Epidermal melanocyte (primary cell): ENCODE data around the gene ACSBG1.

Experiments used
- DNase-seq: peaks from one replicate; pipeline ENCODE4 v3.0.0; 2011; ENCODE audit warnings: low spot score; ENCODE audit not compliant: insufficient read length

ACSBG1 gene

DNA sequence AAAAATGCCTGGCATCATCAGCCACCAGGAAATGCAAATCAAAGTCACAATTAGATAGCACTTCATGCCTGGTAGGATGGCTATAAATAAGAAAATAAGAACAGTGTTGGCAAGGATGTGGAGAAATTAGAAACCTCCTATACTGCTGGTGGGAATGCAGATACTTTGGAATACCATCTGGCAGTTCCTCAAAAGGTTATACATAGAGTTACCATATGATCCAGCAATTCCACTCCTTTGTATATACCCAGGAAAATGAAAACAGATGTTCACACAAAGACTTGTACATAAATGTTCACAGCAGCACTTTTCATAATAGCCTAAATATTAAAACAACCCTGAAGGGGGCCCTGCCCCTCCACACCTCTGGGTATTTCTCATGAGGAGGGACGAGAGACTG lies 13.7 kb downstream of the ACSBG1 start:
- DNase-seq = no peak

DNA sequence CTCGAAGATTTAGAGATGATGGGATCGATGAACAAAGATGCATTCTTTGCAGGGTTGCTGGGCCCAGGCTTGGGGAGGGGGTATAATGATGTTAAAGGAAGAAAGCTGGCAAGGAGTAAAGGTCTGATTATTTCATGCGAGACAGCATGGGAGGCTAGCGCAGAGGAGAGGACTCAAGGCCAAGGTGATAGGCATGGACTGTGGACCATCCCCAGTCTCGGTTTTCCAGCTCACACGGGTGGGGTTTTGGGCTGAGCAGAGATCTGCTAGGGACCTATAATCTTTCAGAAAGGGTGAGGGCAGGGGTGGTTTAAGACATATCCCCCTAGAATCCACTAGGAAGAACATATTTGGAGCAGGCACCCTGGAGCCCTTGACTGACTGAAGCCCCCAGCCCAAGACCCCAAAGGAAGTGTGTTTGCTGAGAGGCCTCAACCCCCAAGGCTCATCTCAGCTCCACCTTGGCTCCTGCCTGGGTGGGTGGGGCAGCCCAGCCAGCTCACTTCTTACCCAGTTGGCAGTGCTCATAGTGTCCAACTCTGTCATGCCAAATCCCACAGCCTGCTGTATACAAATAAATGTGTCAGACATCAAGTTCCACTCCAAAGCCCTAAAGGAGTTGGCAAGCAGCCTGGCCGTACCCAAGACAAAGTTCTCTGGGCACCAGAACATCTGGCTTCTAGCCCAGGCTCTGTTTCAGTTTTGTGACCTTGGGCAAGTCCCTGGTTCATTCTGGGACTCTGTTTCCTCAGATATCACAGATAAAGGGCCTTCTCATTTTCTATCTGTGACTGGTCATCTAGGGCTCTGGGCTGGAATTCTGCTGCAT lies 17.9 kb downstream of the ACSBG1 start:
- no peak for DNase-seq

DNA sequence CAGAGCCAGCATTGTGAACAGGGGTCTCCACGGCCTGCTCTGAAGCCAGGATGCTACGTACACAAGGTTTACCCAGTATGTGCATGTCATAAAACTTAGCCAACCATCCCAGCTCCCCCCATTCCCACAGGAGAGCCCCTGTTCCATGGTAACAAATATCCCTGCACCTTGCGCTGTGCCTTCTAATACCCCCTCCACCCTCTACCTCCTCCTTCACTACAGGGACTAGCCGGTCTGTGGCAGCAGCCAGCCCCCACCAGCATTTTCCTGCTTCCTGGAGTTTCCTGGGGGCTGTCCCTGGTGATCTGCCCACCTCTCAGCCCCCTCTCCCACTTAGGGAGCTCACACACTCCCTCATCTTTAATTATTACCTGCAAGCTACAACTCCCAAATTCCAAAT lies 20.4 kb downstream of the ACSBG1 start:
- no peak for DNase-seq

DNA sequence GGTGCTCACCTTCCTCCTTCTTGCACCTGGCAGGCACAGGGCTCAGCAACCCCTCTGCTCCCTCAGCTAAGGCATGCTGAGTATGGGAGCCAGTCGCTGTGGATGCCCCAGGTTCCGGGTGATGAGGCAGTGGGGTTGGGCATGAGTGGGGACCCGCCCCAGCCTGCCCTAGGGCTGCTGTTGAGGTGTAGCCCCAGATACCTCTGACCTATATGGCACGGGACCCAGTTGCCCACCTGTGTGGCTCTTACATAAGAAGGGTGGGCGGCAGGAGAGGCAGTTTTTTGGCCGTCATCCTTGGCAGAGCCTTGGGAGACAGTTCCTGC lies 21.0 kb downstream of the ACSBG1 start:
- DNase-seq = no peak

DNA sequence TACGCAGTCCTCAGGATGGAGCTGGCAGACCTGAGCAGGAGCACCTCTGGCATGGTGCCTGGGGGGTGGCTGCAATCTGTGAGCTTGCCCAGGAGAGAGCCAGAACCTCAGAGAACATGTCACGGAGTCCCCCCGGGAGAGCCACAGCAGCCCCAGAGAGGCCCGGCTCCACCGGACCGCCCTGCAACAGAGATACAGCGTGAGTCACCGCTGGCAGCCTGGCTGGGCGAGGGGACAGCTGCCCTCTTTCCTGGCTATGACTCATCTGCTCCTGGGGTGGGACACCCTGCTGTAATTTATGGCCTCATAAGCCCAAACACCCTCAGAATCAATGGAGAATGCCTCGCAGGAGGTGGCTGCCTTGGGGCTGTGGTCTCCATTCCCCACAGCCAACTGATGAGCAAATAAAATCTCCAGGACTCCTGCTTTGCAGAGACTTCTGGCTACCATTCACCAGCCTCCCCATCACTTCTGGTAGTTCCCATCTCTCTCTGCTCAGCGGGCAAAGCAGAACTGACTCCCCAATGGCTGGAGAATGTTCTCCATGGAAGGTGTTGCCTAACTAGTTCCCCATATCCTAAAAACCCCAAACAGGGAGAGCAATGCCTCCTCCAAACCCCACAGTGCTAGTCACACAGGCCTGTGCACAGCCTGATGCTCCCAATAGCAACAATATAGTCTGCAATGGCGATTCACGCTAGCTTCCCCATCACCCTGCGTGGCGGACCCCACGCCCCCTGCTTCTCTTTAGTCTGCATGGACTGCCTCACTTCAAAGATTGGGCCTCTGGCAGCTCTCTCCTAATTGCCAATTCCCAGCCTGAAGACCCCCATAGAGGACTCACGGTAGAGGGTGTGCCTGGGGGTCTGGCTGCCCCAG lies 21.6 kb downstream of the ACSBG1 start:
- peak; percentile 42 for DNase-seq

DNA sequence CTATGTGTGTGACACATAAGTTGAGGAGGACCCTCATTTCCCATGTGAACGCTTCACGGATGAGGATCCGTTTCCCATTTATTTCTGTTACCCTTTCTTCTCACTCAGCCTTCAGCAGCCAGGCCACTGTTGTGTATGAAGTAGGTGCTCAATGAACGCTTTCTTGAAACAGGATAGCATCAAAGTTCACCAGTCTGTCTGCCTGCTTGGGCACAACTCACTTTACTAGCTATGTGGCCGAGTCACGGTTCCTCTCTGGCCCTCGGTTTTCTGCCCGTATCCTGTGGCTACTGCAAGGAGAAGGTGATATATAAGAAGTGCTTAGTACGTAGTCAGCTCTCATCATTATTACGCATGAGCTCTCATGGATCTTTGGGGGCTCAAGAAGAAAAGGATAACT lies 22.4 kb downstream of the ACSBG1 start:
- no peak for DNase-seq

DNA sequence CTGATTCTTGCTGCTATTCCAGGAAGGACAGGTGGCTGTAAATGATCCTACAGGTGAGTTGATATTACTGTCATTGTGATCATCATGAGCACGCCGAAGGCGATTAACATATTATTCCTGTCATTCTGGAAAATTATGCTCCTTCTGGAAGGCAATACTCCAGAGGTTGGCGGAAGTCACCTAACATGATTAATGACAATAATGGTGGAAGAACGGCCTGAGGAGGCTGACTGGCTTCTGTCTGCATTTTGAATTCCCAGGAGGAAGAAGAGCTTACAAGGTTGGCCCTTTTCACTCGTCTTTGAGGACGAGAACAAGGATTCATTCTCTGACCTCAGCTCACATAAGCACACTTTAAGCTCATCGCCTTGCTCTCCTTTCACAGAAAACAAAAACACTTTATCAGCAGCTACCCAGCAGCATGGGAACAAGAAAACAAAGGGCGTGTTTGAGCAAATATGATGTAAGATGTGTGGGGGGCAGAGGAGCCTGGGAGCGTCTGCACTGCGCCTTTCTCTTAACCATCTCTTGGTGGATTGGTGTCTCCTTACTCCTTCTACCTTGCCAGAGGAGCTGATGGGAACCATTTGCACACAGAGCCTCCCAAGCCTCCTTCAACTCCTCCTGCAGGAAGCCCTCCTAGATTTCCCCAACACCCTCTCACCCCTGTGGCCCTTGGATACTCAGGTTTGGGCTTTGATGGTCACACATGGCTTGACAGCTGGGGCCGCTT lies 23.0 kb downstream of the ACSBG1 start:
- no peak for DNase-seq

DNA sequence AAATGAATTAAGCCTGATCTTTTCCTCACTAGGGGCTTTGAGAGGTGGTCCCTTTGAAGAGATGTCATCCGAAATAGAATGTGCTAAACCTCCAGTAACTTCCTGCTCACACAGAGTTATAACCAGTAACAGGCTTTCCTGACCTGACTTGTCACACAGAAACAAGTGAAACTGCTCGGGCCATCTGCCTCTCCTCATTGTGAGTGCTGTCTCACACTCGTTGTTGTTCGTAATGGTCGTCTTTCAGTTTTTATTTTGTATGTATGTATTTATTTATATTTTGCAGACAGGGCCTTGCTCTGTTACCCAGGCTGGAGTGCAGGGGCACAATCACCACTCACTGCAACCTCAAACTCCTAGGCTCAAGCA lies 24.0 kb downstream of the ACSBG1 start:
- DNase-seq = no peak

DNA sequence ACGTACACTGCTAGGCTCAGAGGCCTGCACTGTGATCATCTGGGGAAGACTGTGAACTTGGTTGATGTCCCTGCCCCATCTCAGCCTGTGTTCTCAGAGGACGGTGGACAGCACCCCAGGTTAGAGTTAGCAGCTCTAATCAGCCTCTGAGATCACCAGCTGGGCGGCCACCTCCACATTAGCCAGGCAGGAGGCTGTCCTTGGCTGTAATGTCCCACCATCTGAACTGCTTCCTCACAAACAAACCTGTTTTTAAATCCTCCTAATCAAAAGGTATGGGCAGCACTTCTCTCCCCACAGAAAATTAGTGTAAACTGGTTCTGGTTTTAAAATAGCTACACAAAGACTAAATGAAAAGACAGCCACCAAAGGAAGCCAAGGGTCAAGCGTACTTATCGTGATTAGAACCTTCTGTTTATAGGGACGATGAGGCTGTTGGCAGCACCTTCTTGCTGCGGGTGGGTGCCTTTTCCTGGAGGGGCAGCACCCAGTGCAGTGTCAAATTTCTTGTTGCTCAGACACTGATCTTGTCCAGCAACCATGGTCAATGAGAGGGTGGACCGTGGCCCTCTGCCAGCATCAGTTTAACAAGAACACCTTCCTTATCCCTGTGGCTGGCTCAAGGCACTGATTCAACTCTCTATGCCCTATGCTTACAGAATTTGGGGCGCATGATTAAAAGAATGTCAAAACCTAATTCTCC lies 24.6 kb downstream of the ACSBG1 start:
- no peak for DNase-seq

DNA sequence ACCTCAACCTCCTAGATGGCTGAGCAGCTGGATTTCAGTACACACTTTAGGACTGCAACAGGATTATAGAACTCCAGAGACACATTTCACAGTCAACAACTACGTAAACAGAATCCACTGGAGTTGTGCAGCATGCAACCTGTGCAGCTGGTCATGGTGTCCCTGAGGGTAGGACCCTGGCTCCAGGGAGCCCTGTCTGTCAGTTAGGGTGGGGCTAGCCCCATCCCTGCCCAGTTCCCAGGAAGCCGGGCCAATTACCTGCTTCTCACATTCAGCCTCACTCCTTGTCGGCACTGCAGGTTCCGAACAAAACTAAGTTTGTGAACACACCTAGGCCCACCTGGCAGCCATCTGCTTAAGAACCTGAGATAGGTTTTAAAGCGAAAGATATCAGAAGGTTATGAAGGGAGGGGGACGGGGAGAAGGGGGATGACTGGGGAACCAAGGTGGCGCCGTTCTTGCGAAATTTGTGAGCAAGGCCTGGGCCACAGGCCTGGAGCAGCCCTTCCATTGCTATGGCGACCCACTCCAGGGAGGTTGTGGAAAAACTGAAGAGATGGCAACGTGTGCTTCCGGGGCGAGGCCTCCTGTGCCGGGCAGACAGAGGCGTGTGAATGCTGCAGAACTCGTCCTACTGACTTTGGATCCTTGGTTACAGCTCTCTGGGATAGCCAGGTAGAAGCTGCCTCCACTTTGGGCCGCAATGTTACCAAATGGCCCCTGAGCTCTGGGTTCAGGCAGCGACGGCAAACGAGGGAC lies 25.3 kb downstream of the ACSBG1 start:
- no peak for DNase-seq

DNA sequence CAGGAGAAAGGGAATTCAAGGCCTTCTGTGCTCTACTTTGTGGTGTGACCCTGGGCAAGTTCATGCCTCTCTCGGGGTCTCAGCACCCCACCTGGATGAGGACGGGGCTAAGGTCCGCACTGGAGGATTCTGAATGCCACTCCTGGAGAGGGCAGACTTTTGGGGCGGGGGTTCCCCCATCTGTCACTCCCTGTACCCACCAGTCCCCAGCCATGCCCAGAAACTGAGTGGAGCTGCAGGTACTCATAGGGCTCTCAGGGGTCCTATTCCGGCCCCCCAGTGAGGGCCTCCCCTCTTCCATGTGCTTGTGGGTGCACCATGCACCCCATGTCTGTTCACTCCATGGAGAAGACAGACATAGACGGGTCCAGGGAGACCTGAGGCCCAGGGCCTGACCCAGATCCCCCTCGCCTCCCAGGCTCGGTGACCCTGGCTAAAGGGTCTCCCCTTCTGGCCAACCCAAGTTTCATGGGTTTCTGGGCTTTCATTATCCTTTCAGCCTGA lies 26.0 kb downstream of the ACSBG1 start:
- no peak for DNase-seq

DNA sequence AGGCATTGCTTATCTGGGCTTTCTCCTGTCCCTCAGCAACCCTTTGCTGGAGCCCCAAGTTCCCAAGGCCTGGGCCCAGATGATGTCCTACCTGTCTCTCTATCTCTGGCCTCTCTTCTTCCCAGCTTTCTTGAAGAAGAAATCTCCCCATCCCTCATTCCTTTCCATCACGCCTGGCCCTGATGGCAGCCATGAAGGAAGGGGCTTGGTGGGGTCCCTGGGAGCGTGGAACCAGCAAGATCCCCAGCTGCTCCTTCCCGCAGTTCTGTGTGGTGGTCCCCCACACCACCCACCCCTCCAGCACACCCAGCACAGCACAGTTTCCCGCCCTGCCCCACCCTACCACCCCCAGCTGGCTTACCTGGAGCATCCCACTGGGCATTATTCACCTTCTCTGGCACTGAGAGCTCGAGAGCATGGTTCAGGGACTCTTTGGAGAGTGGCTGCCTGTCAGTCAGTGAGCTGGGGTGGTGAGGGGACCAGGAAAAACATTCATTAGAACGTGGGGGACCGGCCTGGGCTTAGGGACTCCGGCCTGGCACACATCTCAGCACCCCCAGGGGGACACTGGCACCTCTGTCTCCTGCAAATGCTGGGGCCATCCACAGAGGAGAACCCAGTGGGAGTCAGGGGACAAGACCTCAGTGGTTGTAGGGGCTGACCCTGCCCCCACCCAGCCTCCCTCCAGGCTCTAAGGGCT lies 26.6 kb downstream of the ACSBG1 start:
- no peak for DNase-seq

DNA sequence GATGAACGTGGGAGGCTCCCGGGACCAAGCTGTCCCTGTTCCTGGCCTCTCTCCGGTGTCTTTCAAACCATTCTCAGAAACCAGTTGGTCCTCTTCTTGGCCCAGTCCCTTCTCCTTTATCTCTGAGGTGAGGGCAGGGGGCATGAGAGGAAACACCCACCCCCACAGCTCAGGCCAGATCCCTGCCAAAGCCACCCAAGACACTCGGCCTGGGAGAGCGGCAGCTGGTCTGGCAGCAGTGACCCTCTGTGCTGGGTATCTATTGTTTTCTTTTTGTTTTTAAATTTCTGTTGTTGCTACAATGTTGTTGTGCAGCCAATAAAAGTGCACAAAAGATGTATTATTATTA lies 27.3 kb downstream of the ACSBG1 start:
- DNase-seq = no peak

DNA sequence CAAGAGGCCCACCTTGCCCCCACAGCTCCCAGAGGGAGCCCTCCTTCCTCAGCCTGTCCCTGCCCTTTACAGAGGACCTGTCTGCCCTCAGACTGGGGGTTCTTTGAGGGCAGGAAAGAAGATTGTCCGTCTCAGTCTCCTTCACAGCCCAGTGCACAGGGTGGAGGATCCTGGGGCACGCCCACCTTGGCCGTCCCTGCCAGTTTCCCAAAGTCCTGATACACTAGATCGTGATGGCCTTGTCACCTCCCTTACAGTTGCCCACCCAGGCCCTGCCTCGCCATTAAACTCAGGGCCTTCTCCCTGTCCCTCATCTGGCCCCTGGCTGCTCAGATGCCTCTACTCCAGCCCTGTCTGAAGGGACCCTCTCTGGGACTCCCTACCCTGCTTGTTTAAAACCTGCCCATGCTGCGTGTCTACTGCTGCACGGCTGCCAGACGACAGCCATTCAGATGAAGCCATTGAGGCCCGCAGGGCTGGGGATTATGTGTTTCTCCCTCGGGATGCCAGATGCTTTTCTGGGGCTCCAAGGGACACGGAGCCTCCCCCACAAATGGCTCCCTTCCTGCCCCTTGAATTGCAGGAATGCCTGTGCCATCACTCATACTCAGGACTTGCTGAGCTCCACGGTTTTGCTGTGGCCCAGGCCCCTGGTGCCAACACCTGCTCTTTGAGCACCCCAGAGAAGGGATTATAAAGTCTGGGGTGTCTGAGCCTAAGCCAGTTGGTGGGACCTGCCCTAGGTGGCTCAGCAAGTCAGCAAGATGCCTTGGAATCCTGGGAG lies 27.8 kb downstream of the ACSBG1 start:
- DNase-seq = no peak

DNA sequence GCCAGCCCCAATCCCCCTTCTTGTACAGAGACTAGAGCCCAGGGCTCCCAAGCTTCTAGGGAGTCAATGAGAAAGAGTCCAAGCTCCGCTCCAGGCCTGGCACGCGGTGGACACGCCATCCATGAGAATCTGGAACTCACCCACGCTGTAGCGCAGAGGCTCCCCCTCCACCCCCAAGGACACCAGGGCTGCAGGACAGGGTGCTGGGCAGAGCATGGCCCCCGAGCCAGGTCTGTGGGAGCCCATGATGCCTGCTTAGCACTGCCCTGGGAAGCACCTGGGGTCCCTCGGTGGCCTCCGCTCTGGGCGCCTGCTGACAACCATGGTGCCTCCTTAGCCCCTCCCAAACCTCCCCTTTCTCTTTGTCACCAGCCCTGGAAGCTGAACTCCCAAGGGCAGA lies 28.5 kb downstream of the ACSBG1 start:
- DNase-seq = no peak

DNA sequence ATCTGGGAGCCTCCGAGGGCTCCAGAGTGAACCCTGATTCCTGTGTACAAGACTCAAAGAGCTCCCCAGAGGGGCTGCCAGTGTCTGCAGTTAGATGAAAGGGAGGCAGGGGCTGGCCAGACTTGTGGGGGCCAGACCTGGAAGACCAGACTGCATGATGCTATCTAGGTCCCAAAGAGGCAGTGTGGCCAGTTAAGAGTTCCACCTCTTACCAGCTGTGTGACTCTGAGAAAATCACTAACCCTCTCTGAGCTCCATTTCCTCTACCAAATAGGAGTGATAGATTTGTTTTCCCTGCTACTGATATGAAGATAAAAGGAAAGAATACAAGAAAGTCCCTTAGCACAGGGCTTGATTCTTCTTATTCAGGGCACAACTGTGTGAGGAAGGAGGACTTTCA lies 29.0 kb downstream of the ACSBG1 start:
- no peak for DNase-seq

DNA sequence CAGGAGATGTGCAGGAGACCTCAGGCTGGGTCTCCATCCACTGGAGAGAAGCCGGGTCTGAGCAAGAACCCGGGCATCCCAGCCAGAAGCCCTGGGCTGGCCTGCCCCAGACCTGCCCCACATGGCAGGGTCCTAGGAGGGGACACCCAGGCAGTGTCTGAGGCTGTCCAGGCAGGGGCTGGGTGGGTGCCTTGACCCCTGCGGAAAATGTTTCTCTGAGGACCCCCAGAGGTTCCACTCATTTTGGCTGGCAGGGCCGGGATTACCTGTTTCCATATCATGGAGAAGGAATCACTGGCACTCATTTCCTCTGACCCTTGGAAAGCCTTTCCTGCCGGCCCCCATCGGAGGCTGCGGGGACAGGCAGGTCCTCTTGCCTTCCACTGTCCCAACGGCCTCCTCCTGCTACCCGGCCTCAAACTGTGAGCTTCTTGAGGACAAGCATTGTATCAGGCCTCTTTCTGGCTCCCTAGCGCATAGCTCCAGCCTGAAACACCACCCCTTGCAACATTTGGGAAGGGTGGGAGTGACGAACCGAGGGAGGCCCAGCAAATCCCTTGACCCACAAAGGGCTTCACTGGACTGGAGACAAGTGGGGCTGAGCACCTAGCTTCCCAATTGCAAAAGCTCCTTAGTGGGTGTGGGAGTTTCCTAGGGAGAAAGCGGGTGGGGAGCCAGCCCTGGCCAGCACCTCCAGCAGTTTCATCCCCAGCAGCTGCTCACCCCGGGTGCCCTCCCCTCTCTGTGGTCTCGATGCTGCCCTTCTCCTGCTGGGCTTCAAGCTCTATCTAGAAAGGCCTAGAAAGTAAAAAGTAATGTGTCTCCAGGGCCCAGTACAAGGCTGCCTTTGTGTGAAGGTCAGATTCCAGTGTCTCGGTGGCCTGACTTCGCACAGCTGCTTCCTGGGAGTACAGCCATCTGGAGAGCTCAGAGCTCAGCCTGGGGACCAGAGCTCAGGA lies 29.7 kb downstream of the ACSBG1 start:
- DNase-seq = peak; percentile 64
